GM18907 (cell line): ENCODE measurements around the gene PCDHB12.

Experiments
- ATAC-seq: cut with Tn5 transposase; IDR thresholded peaks from one replicate; pipeline ENCODE4 v1.9.1; 2021; ENCODE audit warnings: mild to moderate bottlenecking, moderate library complexity; ENCODE audit not compliant: unreplicated experiment

The PCDHB12 gene

GRCh38 chr5:141260458-141261237, 52.1 kb downstream of the PCDHB12 start:
- no peak for ATAC-seq

- ATAC-seq, result no peak
Observed at GRCh38 chr5:141261238-141261546, 52.7 kb downstream of the PCDHB12 start.
